Activated naive CD8-positive, alpha-beta T cell treated with anti-CD3 and anti-CD28 coated beads, Interleukin-2, amount 50 U/mL, for 16 hours (primary cell): ENCODE measurements around the gene SYT12.

ENCODE experiments used
- DNase-seq: peaks from one replicate; pipeline ENCODE4 v3.0.0-alpha.2; 2020; ENCODE audit warnings: low read depth, low spot score

Gene SYT12

DNA sequence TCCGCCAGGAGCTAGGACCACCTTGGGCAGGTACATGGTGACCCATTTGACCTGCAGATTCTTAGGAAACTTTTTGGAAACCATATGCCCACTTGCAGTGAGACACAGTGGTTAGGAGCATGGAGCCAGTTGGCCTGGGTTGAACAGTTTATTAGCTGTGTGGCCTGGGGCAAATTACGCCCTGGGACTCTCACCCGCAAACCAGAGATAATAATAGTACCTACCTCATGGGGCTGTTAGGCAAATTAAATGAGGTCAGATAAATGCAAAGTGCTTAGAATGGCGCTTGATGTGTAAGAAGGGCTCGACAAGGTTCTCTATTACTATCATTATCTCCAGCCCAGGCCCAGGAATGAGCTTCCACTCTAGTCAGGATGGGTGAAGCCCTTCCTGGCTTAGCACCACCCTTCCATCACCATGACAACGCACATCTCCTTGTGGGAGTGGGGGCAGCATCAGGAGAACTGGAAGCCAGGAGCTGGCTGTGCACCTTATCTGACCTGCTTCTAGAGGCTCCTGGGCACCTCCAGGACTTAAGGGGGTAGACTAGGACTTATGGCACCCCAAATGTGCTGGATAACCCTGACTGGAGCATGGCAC is 5.1 kb downstream of the SYT12 start:
- no peak for DNase-seq

DNA sequence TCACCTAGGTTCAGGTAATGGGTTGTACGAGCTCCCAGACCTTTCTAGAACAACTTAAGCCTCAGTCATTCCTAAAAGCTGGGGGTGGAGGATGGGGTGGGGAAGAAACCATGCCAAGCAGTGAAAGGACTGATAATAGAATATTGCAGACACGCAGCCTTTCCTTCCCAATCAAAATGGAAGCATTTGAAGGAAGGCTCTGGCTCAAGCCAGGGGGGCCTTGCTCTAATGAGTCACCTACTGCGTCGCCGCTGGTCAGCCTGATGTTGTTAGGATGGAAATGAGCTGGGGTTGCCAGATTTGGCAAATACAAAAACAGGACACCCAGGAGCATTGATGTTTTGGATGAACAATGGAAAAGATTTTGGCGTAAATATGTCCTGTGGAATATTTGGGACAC is 6.2 kb downstream of the SYT12 start:
- DNase-seq: no peak

DNA sequence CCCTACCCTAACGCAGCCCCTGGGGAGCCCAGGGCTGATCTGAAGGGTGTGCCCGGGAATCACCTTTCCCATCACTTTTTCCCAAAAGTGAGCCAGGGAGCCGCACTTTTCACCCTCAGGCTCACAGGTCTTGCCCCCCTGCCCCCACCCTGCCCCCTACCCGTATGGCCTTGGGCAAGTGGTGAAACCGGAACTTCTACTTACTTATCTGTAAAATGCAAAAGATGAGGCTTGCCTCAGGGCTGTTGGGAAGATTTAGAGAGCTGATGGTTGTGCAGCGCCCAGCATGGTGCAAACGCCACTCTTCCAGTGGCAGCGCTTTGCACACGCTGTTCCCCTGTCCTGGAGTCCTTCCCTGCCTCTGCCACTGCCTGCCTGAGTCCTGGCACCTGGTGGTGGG is 8.0 kb downstream of the SYT12 start:
- DNase-seq: no peak

GRCh38 chr11:67031791-67032561 is 9.0 kb downstream of the SYT12 start:
- no peak for DNase-seq

DNA sequence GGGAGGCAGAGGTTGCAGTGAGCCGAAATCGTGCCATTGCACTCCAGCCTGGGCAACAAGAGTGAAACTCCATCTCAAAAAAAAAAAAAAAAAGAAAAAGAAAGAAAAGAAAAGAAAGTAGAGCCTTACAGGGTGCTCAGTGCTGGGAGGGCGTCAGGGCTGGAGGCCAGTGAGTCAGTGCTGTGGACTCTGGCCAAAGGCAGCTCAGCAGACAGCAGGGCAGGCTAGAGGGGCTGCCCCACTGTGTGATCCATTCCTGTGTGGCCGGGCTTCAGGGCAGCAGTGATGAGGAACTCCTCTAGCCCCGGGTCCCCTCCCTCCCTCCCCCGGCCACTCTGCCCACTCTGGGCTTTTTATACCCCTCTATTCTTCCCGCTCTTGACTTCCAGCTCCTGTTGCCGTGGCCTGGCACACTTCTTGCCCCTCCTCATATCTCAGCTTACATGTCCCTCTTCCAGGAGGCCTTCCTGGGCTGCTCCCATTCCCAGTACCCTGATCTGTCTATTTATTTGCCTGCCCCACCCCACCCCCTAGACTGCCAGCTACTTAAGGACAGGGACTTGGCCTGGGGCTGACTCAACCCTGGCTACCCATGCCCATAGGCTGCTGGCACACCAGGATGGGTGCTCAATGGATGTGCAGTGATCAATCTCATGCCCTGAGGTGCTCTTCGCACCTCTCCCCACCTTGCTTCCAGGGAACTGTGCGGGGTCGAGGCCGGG is 10.1 kb downstream of the SYT12 start:
- no peak for DNase-seq

- no peak for DNase-seq
Observed at GRCh38 chr11:67033661-67034166, 10.8 kb downstream of the SYT12 start.

- no peak for DNase-seq
Observed at GRCh38 chr11:67034350-67034749, 11.4 kb downstream of the SYT12 start.

DNA sequence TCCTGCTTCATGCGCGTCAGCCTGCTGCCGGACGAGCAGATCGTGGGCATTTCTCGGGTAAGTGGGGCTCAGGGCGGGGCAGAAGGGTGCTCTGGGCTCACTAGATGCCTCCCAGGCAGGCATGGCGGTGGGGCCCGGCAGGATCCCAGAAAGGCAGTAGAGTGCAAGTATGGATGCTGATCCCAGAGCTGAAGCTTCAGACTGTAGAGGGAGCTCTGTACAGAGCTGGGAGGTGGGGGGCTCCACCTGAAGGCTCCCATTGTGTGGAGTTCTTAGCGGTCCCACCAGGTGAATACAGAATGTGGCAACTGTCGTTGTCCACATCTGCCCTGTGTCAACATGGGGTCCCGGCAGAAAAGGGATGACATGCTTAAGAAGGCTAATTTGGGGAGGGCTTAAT is 17.2 kb downstream of the SYT12 start:
- DNase-seq: no peak

GRCh38 chr11:67041602-67042001 is 18.7 kb downstream of the SYT12 start:
- no peak for DNase-seq

DNA sequence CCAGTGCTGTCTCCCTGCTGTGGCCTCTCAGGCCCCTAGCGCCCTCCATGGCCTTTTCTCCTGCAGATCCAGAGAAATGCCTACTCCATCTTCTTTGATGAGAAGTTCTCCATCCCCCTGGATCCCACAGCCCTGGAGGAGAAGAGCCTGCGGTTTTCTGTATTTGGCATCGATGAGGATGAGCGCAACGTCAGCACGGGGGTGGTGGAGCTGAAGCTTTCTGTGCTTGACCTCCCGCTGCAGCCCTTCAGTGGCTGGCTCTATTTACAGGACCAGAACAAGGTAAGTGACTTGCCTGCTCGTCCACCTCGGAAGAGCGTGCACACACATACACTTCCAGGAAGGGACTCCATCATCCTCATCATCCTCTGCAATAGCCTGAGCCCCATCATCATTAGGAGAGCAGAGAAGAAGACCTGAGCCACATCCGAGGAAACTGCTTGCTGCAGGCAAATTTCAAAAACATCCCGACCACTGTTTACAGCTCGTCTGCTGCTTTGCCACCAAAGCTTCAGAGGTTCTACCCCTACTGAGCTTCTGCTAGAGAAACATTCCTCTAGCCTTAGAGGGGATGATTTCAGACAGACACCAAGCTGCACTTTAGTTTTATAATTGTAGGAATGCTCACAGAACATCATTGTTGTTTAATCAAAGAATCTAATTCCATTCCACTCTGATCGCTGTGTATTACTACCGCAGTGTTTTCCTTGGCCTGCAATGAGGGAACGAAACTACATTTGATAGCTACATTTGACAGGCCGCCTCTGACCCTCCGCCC is 20.8 kb downstream of the SYT12 start:
- no peak for DNase-seq

GRCh38 chr11:67044496-67044895 is 21.6 kb downstream of the SYT12 start:
- DNase-seq: no peak

DNA sequence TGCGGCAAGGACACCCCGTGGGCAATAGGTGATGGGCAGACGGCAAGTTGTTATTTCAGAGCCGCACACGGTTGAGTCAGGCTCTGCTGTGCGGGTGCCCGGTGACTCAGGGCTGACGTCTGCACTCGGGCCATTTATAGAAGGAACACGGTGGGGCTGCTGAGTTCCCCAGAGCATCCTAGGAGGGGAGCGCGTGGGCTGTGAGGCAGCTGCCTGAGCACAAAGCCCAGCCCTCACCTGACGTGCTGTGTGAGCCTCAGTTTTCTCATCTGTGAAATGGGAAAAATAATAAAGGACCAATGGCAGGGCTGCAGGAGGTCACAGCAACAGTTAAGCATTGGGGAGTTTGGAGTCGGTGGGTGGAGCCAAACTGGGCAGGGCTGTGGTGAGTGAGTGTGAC is 22.4 kb downstream of the SYT12 start:
- DNase-seq: no peak

DNA sequence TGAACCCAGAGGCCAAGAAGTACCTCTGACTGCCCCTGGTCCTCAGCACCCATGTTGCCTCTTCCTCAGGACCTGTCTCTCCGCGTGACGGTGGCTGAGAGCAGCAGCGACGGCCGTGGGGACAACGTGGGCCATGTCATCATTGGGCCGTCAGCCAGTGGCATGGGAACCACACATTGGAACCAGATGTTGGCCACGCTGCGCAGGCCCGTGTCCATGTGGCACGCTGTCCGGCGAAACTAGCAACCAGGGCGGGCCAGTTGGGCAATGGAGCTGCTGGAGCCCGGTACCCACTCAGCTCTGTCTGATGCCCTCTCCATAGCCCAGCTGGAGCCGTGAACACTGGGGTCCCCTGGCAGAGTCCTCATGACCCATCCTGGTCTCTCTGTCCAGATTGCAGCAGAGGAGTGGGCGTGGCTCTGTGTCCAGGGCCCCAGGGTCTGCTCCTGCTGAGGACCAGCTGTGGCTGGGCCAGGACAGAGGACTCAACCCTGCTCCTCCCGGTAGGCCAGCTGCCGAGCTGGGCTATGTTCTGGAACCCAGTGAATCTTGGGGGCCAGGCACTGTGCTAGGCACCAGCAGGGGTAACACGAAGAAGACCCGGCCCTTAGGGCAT is 25.7 kb downstream of the SYT12 start:
- no peak for DNase-seq

DNA sequence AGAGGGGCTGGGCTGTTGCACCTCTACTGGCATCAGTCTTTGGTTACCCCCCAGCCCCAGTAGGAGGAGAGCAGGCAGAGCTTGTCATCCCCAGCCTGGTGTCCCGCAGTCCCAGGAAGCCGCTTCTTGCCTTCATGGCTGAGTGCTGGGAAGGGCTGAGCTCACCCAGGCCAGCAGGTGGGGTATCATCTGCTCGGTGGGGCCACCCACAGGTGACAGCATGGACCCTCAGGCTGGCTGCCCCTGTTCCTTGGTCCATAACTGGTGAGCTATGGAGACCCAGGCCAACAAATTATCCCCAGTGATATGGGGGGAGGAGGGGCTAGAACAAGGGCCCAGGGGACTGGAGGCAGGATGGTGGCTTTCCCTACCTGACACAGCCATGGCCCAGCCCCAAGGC is 27.2 kb downstream of the SYT12 start:
- no peak for DNase-seq

DNA sequence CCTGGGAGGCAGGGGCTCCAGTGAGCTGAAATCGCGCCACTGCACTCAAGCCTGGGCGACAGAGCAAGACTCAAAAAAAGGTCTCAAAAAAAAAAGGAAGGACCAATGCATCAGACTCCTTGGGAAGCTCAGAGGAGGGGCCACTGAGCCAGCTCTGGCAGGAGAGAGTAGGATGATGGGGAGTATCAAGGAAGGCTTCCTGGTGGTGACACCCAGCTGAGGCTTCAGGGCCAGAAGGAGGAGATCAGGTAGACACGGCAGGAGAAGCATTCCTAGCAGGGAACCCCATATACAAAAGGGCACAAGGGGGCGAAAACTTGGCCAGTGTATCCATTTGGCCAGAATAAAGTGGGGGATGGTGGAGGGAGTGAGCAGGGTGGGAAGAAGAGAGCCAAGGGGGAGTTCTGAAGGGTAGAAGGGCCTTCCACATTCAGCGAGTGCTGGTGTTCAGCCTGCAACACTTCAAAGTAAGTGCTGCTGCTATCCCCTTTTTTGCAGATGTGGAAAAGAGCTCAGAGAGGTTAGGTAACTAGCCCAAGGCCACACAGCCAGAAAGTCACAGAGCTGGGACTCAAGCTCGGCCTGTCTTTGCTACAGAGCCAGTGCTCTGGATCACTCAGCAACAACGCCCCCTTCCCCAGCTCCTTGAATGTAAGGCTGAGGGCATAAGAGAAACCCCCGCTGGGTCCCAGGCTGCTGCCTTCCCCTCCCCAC is 28.4 kb downstream of the SYT12 start:
- no peak for DNase-seq

DNA sequence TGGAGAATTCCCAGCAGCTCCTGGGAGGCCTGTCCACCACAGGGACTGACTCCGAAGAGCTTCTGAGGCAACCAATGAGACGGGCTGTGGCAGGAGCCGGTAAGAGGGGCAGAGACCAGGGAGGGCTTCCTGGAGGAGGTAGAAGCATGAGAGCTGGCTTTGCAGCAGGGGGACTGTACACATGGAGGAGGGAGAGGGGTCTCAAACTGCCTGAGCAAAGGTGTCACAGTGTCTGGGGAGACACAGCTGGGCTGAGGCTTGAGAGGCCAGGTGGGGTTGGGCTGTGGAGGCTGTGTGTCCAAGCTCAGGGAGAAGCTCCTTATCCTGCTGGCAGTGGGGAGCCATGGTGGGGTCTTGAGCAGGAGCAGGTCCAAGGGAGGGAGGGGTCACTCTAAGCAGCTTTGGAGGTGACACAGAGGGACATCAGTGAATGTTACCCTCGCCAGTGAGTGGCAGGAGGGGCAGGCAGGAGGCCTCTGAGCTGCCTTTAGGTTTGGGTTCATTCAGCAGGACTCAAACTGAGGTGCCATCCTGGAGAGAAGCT is 29.1 kb downstream of the SYT12 start:
- DNase-seq: no peak

- DNase-seq: no peak
Observed at GRCh38 chr11:67052891-67053290, 30.0 kb downstream of the SYT12 start.

- DNase-seq: no peak
Observed at GRCh38 chr11:67053896-67054329, 31.0 kb downstream of the SYT12 start.

- DNase-seq: no peak
Observed at GRCh38 chr11:67054346-67054835, 31.5 kb downstream of the SYT12 start.

- DNase-seq: no peak
Observed at GRCh38 chr11:67054836-67055523, 32.0 kb downstream of the SYT12 start.
